ENCODE results near the gene TBX4.

DNA sequence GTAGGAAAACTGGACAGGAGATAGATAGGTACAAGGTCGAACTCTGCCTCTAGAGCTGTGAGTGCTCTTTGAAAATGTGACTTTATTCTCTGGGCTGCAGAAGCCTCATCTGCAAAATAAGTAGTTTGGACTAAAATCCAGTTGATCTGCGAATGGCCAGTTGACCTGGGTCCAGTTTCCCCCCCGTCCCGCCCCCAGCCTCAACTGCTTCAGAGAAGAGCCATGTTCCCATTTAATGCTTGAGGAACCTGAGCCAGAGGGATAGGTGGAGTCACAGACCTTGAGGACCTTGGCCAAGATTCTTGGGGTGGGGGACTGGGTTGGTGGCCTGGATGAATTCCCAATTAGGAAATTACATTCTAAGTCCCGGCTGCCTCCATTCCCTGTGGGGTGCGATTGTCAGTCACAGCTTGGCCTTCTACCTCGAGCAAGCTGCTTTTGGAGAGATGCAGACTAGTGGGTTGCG lies 38.5 kb upstream of the TBX4 start:
- TF ChIP-seq POLR2A (conservative IDR thresholded peaks at IDR 0.05) (no peak), ZNF589 (CRISPR knock-in tag; IDR thresholded peaks at IDR 0.05; ENCODE audit: low read depth) (no peak), MAX (CRISPR knock-in tag; IDR thresholded peaks at IDR 0.05) (no peak), JUND (IDR thresholded peaks at IDR 0.05; ENCODE audit: borderline replicate concordance, low read depth, low read length) (no peak), JUND (tag; IDR thresholded peaks at IDR 0.05; ENCODE audit: borderline replicate concordance, low read depth, low read length) (no peak), RBM22 (IDR thresholded peaks at IDR 0.05; ENCODE audit: low read depth, low read length, poor library complexity, severe bottlenecking) (no peak)

Data from K562 (cell line).